Measurements from ENCODE around the gene RASL11A.

GRCh38 chr13:27280009-27280656 is 9.5 kb downstream of the RASL11A start:
- TF ChIP-seq EZH2phosphoT487 (IDR thresholded peaks at IDR 0.05; ENCODE audit: insufficient read depth, low read depth), result no peak
- TF ChIP-seq EZH2 (IDR thresholded peaks at IDR 0.05; ENCODE audit: insufficient read depth, poor library complexity, severe bottlenecking), result no peak

Data from GM23248 (cell line).